GM19455 (cell line): ENCODE data around the gene MAPK1.

Source experiments
- ATAC-seq: cut with Tn5 transposase; IDR thresholded peaks from one replicate; pipeline ENCODE4 v1.9.1; 2021; ENCODE audit not compliant: unreplicated experiment

Gene MAPK1

GRCh38 chr22:21709688-21710087 is 157.8 kb downstream of the MAPK1 start:
- ATAC-seq, result no peak

GRCh38 chr22:21708960-21709359 is 158.5 kb downstream of the MAPK1 start:
- no peak for ATAC-seq

- no peak for ATAC-seq
Measured at GRCh38 chr22:21707677-21708076, 159.8 kb downstream of the MAPK1 start.
